SK-N-SH treated with all-trans-retinoic acid at 6 μM for 48 hours (cell line): ENCODE measurements around the gene ARHGAP15.

ENCODE experiments used
- ATAC-seq: fragments of 200-7000 bp; cut with Tn5 transposase; 3 replicates; pipeline ENCODE4 v1.9.1; 2020; ENCODE audit warnings: mild to moderate bottlenecking, moderate library complexity
- BACH2 ChIP-seq: fragments of 250-450 bp; sonication (Bioruptor Pico); IDR thresholded peaks from 2 replicates; pipeline ENCODE4 v1.9.0; 2021; ENCODE audit warnings: mild to moderate bottlenecking, borderline replicate concordance
- CSDC2 ChIP-seq: fragments of 250-450 bp; sonication (Bioruptor Pico); IDR thresholded peaks from 2 replicates; pipeline ENCODE4 v1.5.0; 2020; ENCODE audit warnings: mild to moderate bottlenecking, moderate library complexity
- GLIS3 ChIP-seq: fragments of 250-450 bp; sonication (Bioruptor Pico); IDR thresholded peaks from 2 replicates; pipeline ENCODE4 v1.5.0; 2020; ENCODE audit warnings: mild to moderate bottlenecking, moderate library complexity
- ISL1 ChIP-seq: fragments of 250-450 bp; sonication (Bioruptor Pico); IDR thresholded peaks from 2 replicates; pipeline ENCODE4 v2.1.2; 2022; ENCODE audit warnings: mild to moderate bottlenecking, moderate library complexity
- OSR1 ChIP-seq: fragments of 250-450 bp; sonication (Bioruptor Pico); IDR thresholded peaks from 2 replicates; pipeline ENCODE4 v1.8.0; 2022; ENCODE audit warnings: moderate library complexity, mild to moderate bottlenecking, inconsistent platforms
- PPARA ChIP-seq: fragments of 250-450 bp; sonication (Bioruptor Pico); IDR thresholded peaks from 2 replicates; pipeline ENCODE4 v1.5.0; 2020; ENCODE audit warnings: mild to moderate bottlenecking, borderline replicate concordance
- RARB ChIP-seq: fragments of 250-450 bp; sonication (Bioruptor Pico); IDR thresholded peaks from 2 replicates; pipeline ENCODE4 v1.8.0; 2021; ENCODE audit warnings: mild to moderate bottlenecking, moderate library complexity
- SNAI2 ChIP-seq: fragments of 250-450 bp; sonication (Bioruptor Pico); IDR thresholded peaks from 2 replicates; pipeline ENCODE4 v1.5.0; 2020; ENCODE audit warnings: mild to moderate bottlenecking, moderate library complexity
- ZC3H10 ChIP-seq: fragments of 250-450 bp; sonication (Bioruptor Pico); IDR thresholded peaks from 2 replicates; pipeline ENCODE4 v1.5.1; 2021; ENCODE audit warnings: mild to moderate bottlenecking, moderate library complexity
- ZFP30 ChIP-seq: fragments of 450-650 bp; formaldehyde crosslinking; IDR thresholded peaks from 2 replicates; pipeline ENCODE4 v1.5.0; 2022; ENCODE audit warnings: mild to moderate bottlenecking, moderate library complexity
- ZNF565 ChIP-seq: fragments of 450-650 bp; formaldehyde crosslinking; conservative IDR thresholded peaks from 2 replicates; pipeline ENCODE4 v1.5.0; 2020; ENCODE audit warnings: low read depth, mild to moderate bottlenecking, moderate library complexity
- ZNF70 ChIP-seq: fragments of 450-650 bp; formaldehyde crosslinking; IDR thresholded peaks from 2 replicates; pipeline ENCODE4 v1.5.0; 2020; ENCODE audit warnings: mild to moderate bottlenecking, moderate library complexity
- ZNF8 ChIP-seq: fragments of 450-650 bp; formaldehyde crosslinking; IDR thresholded peaks from 2 replicates; pipeline ENCODE4 v1.5.0; 2020; ENCODE audit warnings: mild to moderate bottlenecking, moderate library complexity
- TF ChIP-seq, protein P1 (sequence below): fragments of 250-450 bp; sonication (Bioruptor Pico); IDR thresholded peaks from 2 replicates; pipeline ENCODE4 v1.5.1; 2021; ENCODE audit warnings: mild to moderate bottlenecking, moderate library complexity
- TF ChIP-seq, protein P2 (sequence below): fragments of 250-450 bp; sonication (Bioruptor Pico); IDR thresholded peaks from 2 replicates; pipeline ENCODE4 v1.5.1; 2020; ENCODE audit warnings: low read depth, mild to moderate bottlenecking, moderate library complexity
- TF ChIP-seq, protein P3 (sequence below): fragments of 250-450 bp; sonication (Bioruptor Pico); IDR thresholded peaks from 2 replicates; pipeline ENCODE4 v1.8.0; 2020; ENCODE audit warnings: mild to moderate bottlenecking, moderate library complexity, borderline replicate concordance
- TF ChIP-seq, protein P4 (sequence below): fragments of 250-450 bp; sonication (Bioruptor Pico); IDR thresholded peaks from 2 replicates; pipeline ENCODE4 v1.8.0; 2021; ENCODE audit warnings: low read depth, mild to moderate bottlenecking, moderate library complexity, borderline replicate concordance
- TF ChIP-seq, protein P5 (sequence below): fragments of 250-450 bp; sonication (Bioruptor Pico); IDR thresholded peaks from 2 replicates; pipeline ENCODE4 v1.5.0; 2020; ENCODE audit warnings: mild to moderate bottlenecking, moderate library complexity

Gene ARHGAP15

DNA sequence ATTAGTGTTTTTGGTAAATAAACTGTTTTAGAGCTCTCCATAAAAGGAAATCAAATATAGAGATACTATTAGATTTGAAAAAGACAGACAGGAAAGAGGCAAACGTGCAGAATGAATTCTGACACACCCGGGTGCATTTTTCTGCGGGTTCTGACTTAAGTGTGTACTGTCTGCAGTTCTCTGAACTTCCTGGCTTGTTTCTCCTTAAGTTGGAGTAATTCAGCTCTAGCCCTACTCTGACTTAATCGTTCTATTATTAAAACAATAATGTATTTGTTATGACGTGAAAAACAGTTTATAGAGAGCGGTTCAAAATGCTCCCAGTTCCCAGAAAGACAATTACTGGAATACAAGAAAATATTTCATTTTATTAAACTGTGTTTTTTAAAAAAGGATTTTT lies 305.9 kb downstream of the ARHGAP15 start:
- TF ChIP-seq RARB: no peak
- TF ChIP-seq, protein P1, sequence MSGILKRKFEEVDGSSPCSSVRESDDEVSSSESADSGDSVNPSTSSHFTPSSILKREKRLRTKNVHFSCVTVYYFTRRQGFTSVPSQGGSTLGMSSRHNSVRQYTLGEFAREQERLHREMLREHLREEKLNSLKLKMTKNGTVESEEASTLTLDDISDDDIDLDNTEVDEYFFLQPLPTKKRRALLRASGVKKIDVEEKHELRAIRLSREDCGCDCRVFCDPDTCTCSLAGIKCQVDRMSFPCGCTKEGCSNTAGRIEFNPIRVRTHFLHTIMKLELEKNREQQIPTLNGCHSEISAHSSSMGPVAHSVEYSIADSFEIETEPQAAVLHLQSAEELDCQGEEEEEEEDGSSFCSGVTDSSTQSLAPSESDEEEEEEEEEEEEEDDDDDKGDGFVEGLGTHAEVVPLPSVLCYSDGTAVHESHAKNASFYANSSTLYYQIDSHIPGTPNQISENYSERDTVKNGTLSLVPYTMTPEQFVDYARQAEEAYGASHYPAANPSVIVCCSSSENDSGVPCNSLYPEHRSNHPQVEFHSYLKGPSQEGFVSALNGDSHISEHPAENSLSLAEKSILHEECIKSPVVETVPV (CRISPR knock-in tag): no peak
- no peak for TF ChIP-seq SNAI2
- no peak for TF ChIP-seq ISL1 (CRISPR knock-in tag)
- no peak for TF ChIP-seq ZNF70 (CRISPR knock-in tag)
- TF ChIP-seq, protein P2, sequence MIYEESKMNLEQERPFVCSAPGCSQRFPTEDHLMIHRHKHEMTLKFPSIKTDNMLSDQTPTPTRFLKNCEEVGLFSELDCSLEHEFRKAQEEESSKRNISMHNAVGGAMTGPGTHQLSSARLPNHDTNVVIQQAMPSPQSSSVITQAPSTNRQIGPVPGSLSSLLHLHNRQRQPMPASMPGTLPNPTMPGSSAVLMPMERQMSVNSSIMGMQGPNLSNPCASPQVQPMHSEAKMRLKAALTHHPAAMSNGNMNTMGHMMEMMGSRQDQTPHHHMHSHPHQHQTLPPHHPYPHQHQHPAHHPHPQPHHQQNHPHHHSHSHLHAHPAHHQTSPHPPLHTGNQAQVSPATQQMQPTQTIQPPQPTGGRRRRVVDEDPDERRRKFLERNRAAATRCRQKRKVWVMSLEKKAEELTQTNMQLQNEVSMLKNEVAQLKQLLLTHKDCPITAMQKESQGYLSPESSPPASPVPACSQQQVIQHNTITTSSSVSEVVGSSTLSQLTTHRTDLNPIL: no peak
- TF ChIP-seq ZC3H10 (CRISPR knock-in tag): no peak
- no peak for TF ChIP-seq PPARA (CRISPR knock-in tag)
- TF ChIP-seq GLIS3 (CRISPR knock-in tag): no peak
- TF ChIP-seq, protein P3, sequence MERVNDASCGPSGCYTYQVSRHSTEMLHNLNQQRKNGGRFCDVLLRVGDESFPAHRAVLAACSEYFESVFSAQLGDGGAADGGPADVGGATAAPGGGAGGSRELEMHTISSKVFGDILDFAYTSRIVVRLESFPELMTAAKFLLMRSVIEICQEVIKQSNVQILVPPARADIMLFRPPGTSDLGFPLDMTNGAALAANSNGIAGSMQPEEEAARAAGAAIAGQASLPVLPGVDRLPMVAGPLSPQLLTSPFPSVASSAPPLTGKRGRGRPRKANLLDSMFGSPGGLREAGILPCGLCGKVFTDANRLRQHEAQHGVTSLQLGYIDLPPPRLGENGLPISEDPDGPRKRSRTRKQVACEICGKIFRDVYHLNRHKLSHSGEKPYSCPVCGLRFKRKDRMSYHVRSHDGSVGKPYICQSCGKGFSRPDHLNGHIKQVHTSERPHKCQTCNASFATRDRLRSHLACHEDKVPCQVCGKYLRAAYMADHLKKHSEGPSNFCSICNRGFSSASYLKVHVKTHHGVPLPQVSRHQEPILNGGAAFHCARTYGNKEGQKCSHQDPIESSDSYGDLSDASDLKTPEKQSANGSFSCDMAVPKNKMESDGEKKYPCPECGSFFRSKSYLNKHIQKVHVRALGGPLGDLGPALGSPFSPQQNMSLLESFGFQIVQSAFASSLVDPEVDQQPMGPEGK (CRISPR knock-in tag): no peak
- TF ChIP-seq ZNF565: no peak
- ATAC-seq: no peak

DNA sequence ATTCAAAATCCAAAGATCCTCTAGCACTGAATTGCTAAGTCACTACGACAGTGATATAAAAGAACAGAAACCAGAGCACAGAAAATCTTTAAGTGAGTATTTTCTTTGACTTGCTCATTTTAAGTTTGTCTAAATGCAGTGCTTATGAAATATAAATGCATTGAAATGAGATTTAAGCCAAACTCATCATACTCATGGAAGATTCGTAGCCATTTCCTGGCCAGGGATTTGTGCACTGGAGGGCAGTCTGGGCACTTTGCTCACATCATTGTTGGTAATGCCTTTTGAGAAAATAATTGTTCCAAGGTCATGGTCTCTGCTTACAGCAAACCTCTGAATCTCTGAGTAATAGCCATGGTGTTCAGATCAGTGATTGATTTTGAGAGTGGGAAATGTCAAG lies 307.7 kb downstream of the ARHGAP15 start:
- TF ChIP-seq ZNF70 (CRISPR knock-in tag) (no peak), ZC3H10 (CRISPR knock-in tag) (no peak), ZNF8 (CRISPR knock-in tag) (no peak), PPARA (CRISPR knock-in tag) (no peak), BACH2 (CRISPR knock-in tag) (no peak), SNAI2 (no peak), OSR1 (CRISPR knock-in tag) (no peak), ZFP30 (no peak), GLIS3 (CRISPR knock-in tag) (no peak), CSDC2 (CRISPR knock-in tag) (no peak), RARB (no peak)
- TF ChIP-seq, protein P4, sequence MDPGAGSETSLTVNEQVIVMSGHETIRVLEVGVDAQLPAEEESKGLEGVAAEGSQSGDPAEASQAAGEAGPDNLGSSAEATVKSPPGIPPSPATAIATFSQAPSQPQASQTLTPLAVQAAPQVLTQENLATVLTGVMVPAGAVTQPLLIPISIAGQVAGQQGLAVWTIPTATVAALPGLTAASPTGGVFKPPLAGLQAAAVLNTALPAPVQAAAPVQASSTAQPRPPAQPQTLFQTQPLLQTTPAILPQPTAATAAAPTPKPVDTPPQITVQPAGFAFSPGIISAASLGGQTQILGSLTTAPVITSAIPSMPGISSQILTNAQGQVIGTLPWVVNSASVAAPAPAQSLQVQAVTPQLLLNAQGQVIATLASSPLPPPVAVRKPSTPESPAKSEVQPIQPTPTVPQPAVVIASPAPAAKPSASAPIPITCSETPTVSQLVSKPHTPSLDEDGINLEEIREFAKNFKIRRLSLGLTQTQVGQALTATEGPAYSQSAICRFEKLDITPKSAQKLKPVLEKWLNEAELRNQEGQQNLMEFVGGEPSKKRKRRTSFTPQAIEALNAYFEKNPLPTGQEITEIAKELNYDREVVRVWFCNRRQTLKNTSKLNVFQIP (CRISPR knock-in tag): no peak
- TF ChIP-seq, protein P3 (CRISPR knock-in tag): no peak
- TF ChIP-seq, protein P5, sequence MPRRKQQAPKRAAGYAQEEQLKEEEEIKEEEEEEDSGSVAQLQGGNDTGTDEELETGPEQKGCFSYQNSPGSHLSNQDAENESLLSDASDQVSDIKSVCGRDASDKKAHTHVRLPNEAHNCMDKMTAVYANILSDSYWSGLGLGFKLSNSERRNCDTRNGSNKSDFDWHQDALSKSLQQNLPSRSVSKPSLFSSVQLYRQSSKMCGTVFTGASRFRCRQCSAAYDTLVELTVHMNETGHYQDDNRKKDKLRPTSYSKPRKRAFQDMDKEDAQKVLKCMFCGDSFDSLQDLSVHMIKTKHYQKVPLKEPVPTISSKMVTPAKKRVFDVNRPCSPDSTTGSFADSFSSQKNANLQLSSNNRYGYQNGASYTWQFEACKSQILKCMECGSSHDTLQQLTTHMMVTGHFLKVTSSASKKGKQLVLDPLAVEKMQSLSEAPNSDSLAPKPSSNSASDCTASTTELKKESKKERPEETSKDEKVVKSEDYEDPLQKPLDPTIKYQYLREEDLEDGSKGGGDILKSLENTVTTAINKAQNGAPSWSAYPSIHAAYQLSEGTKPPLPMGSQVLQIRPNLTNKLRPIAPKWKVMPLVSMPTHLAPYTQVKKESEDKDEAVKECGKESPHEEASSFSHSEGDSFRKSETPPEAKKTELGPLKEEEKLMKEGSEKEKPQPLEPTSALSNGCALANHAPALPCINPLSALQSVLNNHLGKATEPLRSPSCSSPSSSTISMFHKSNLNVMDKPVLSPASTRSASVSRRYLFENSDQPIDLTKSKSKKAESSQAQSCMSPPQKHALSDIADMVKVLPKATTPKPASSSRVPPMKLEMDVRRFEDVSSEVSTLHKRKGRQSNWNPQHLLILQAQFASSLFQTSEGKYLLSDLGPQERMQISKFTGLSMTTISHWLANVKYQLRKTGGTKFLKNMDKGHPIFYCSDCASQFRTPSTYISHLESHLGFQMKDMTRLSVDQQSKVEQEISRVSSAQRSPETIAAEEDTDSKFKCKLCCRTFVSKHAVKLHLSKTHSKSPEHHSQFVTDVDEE (CRISPR knock-in tag): no peak
- TF ChIP-seq, protein P2: no peak
- TF ChIP-seq, protein P1 (CRISPR knock-in tag): no peak
- TF ChIP-seq, all 23 proteins: peak for 0
- no peak for ATAC-seq
